ENCODE measurements around the gene UNC93B1. TPM values are rescaled to one million over a fixed set of nuclear protein-coding genes. Genes with fewer than 3 reads are reported as not detected.

The UNC93B1 gene
- total RNA-seq, 2 experiments from 2014 or later, result 21.3 to 22.0 TPM

DNA sequence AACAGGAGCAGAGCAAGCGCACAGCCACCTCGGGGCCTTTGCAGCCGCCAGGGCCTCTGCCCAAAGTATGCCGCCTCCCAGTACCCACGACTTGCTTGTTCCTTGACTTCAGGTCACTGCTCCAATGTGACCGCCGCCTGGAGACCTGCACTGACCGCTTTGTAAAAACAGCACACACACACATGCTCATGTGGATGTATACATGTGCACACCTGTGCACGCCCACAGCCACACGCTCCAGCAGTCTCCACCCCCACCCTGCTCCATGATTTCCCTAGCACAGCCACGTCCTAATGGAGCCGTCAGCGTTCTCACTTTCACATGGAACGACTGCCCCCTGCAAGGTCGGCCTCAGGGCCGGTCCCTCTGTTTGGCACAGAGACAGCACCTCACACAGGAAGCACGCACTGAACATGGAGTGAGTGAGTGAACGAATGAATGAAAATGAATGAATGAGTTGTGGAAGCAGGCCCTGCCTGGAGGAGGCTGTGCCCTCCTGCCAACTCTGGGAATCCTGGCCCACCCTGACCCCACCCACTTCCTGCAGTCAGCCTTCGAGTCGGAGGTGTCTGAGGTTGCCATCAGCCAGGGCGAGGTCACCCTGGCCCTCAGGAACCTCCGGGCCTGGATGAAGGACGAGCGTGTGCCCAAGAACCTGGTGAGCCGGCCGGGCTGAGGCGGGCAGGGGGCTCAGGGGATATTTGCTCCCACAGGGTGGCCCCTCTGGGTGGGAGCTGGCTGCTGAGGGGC, 14.3 kb upstream of the UNC93B1 start:
- Histone ChIP-seq H3K27ac (ENCODE audit: low read depth in 1 of 2, low read length in 2 of 2) (no peak overlapping the region), H3K4me3 (ENCODE audit: low read length) (no peak overlapping the region), H3K36me3 (ENCODE audit: insufficient read depth, low read length) (no peaks in the 10 kb centered on the region), H3K9me3 (ENCODE audit: control insufficient read depth in 1 of 2, insufficient read depth in 1 of 2, low read length in 2 of 2) (peaks cover 0 to 4% of the 10 kb centered on the region in 2 experiments), H3K4me1 (ENCODE audit: insufficient read depth, low read length) (no peaks in the 10 kb centered on the region), H3K27me3 (ENCODE audit: control insufficient read depth in 1 of 2, insufficient read depth in 2 of 2, low read length in 2 of 2) (no peaks in the 10 kb centered on the region)
- no peaks in the 10 kb centered on the region for H3K27me3 Mint-ChIP-seq
- ChIA-PET POLR2A (no interaction called here), CTCF (no interaction called here)
- no peak overlapping the region for H3K27ac Mint-ChIP-seq
- DNase-seq (no peak), ATAC-seq (ENCODE audit: poor library complexity) (no peak)
- no peak overlapping the region for H3K4me3 Mint-ChIP-seq
- H3K36me3 Mint-ChIP-seq (ENCODE audit: low read depth), result no peaks in the 10 kb centered on the region
- intact Hi-C loops (cut with DNase I, micrococcal nuclease), result no loop called here
- H3K9me3 Mint-ChIP-seq, result no peaks in the 10 kb centered on the region
- no peaks in the 10 kb centered on the region for H3K4me1 Mint-ChIP-seq (ENCODE audit: low read depth)
- TF ChIP-seq, protein P1, sequence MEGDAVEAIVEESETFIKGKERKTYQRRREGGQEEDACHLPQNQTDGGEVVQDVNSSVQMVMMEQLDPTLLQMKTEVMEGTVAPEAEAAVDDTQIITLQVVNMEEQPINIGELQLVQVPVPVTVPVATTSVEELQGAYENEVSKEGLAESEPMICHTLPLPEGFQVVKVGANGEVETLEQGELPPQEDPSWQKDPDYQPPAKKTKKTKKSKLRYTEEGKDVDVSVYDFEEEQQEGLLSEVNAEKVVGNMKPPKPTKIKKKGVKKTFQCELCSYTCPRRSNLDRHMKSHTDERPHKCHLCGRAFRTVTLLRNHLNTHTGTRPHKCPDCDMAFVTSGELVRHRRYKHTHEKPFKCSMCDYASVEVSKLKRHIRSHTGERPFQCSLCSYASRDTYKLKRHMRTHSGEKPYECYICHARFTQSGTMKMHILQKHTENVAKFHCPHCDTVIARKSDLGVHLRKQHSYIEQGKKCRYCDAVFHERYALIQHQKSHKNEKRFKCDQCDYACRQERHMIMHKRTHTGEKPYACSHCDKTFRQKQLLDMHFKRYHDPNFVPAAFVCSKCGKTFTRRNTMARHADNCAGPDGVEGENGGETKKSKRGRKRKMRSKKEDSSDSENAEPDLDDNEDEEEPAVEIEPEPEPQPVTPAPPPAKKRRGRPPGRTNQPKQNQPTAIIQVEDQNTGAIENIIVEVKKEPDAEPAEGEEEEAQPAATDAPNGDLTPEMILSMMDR (IDR thresholded peaks at IDR 0.05), result no peak

DNA sequence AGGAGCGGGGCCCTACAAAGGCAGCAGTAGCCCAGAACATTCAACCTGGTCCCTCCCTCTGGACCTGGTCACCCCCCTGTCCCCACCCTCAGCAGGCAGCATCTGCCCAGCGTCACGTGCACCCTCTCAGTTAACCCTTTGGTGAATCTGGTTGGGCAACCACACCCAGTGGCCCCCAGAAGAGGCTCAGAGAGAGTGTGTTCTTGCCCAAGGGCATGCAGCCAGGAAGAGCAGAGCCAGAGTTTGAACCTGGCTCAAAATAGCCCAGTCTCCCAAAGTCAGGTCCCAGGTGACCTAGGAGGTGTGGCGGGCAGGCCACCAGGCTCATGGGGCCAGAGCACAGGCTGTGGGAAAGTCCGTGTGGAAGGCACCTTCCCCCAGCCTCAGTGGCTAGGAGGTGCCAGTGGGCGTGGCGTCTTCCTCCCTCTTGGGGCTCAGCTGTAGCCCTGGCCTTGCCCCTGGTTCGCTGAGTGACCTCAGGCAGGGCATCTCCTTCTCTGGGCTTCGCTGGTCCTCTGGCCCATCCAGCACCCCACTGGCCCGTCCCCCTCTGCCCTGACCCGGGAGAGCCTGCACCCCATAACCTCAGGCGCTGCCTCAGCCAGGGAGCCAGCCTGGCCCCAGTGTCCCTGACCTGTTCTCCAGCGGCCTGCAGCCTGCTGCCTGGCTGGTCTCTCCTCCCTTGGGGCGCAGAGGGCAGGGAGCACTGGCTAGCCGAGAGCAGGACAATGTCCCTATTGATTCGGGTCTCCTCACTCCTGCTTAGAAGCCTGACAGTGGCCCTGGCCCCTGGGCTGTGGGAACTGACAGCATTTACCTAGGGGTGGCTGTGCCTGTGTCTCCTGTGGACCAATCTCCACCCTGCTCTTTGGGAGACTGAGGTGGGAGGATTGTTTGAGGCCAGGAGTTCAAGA, 13.3 kb upstream of the UNC93B1 start:
- intact Hi-C loops (cut with DNase I, micrococcal nuclease), result no loop called here
- no peak overlapping the region for H3K4me3 Mint-ChIP-seq
- Histone ChIP-seq H3K27me3 (ENCODE audit: control insufficient read depth in 1 of 2, insufficient read depth in 2 of 2, low read length in 2 of 2) (no peaks in the 10 kb centered on the region), H3K36me3 (ENCODE audit: insufficient read depth, low read length) (no peaks in the 10 kb centered on the region), H3K9me3 (ENCODE audit: control insufficient read depth in 1 of 2, insufficient read depth in 1 of 2, low read length in 2 of 2) (peaks cover 0 to 4% of the 10 kb centered on the region in 2 experiments), H3K4me3 (ENCODE audit: low read length) (no peak overlapping the region), H3K27ac (ENCODE audit: low read depth in 1 of 2, low read length in 2 of 2) (no peak overlapping the region), H3K4me1 (ENCODE audit: insufficient read depth, low read length) (no peaks in the 10 kb centered on the region)
- no peaks in the 10 kb centered on the region for H3K9me3 Mint-ChIP-seq
- CTCF ChIA-PET, result no interaction called here
- TF ChIP-seq, protein P1 (IDR thresholded peaks at IDR 0.05), result no peak
- no peaks in the 10 kb centered on the region for H3K36me3 Mint-ChIP-seq (ENCODE audit: low read depth)
- H3K27ac Mint-ChIP-seq, result no peak overlapping the region
- H3K4me1 Mint-ChIP-seq (ENCODE audit: low read depth), result no peaks in the 10 kb centered on the region
- DNase-seq (no peak), ATAC-seq (ENCODE audit: poor library complexity) (no peak)
- POLR2A ChIA-PET, result no interaction called here
- no peaks in the 10 kb centered on the region for H3K27me3 Mint-ChIP-seq

DNA sequence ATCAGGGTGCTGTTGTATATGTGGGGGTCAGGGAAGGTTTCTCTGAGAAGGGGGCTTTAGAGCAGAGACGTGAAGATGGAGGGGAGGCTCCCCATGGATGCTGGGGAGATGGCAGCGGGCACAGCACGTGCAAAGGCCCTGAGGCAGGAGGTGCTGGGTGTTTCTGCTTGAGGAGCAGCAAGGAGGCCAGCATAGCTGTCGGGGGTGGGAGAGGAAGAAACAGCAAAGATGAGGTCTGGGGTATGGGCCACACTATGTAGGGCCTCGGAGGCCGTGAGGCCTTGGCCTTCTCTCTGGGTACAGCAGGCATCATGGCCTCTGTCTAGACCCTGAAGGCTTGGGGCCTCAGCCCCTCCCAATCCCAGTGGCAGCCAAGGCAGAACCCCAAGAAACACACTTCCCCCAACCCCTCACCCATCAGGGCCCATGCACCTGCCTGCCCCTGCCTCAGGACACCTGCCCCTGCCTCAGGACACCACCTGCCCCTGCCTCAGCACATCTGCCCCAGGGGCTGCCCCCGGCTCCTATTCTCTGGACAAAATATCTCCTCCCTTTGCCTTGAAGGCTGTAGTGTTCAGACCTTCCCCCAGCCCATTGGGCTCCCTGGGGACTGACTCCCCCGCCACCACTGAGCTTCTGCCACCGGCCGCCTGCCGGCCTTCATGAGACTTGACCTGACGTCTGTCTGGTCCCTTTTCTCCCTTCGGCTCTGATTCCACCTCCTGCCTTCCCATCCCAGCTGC, 12.4 kb upstream of the UNC93B1 start:
- Histone ChIP-seq H3K27me3 (ENCODE audit: control insufficient read depth in 1 of 2, insufficient read depth in 2 of 2, low read length in 2 of 2) (no peaks in the 10 kb centered on the region), H3K4me1 (ENCODE audit: insufficient read depth, low read length) (no peaks in the 10 kb centered on the region)
- TF ChIP-seq, protein P1 (IDR thresholded peaks at IDR 0.05), result no peak

More for the DNA sequence above, 12.4 kb upstream of the UNC93B1 start:
- Mint-ChIP-seq H3K27me3 (no peaks in the 10 kb centered on the region), H3K27ac (no peak overlapping the region), H3K9me3 (no peaks in the 10 kb centered on the region), H3K36me3 (ENCODE audit: low read depth) (no peaks in the 10 kb centered on the region), H3K4me1 (ENCODE audit: low read depth) (no peaks in the 10 kb centered on the region), H3K4me3 (no peak overlapping the region)
- POLR2A ChIA-PET, result no interaction called here
- no peak for ATAC-seq (ENCODE audit: poor library complexity)
- no peak for DNase-seq
- Histone ChIP-seq H3K9me3 (ENCODE audit: control insufficient read depth in 1 of 2, insufficient read depth in 1 of 2, low read length in 2 of 2) (peaks cover 0 to 4% of the 10 kb centered on the region in 2 experiments), H3K36me3 (ENCODE audit: insufficient read depth, low read length) (no peaks in the 10 kb centered on the region), H3K4me3 (ENCODE audit: low read length) (no peak overlapping the region), H3K27ac (ENCODE audit: low read depth in 1 of 2, low read length in 2 of 2) (no peak overlapping the region)
- CTCF ChIA-PET, result no interaction called here
- intact Hi-C loops (cut with DNase I, micrococcal nuclease), result no loop called here
